SK-N-MC (cell line): Measurements from ENCODE around the gene ANP32B.

Experiments used
- DNase-seq: peaks from one replicate; pipeline ENCODE4 v3.0.0-alpha.2; 2011; ENCODE audit warnings: low read depth, low spot score
- H3K27ac ChIP-seq: fragments of 200-600 bp; sonication (generic); 2 replicates; pipeline ENCODE4 v1.5.1; 2016; ENCODE audit warnings: mixed run types
- H3K36me3 ChIP-seq: fragments of 200-600 bp; sonication (generic); 2 replicates; pipeline ENCODE4 v1.6.1; 2017; ENCODE audit warnings: antibody characterized with exemption, low read length, mixed read lengths; ENCODE audit not compliant: insufficient read depth
- H3K4me3 ChIP-seq: fragments of 200-600 bp; sonication (generic); 2 replicates; pipeline ENCODE4 v1.5.1; 2016
- H3K9ac ChIP-seq: fragments of 200-600 bp; sonication (generic); 2 replicates; pipeline ENCODE4 v1.8.0; 2017; ENCODE audit warnings: mixed run types, mixed read lengths; ENCODE audit not compliant: insufficient read length
- H3K9me3 ChIP-seq: fragments of 200-600 bp; sonication (generic); 2 replicates; pipeline ENCODE4 v1.6.1; 2017; ENCODE audit warnings: low read depth, mild to moderate bottlenecking, antibody characterized with exemption, low read length, moderate library complexity, mixed read lengths
- EZH2 ChIP-seq: fragments of 200-600 bp; sonication (generic); IDR thresholded peaks from one replicate; pipeline ENCODE4 v1.6.1; 2017; ENCODE audit warnings: antibody characterized with exemption
- FOXP2 ChIP-seq: optimal IDR thresholded peaks from 2 replicates; pipeline ENCODE3; 2011; ENCODE audit warnings: mild to moderate bottlenecking, moderate library complexity; ENCODE audit not compliant: insufficient read depth; ENCODE audit errors: extremely low read length, control extremely low read depth
- POLR2AphosphoS5 ChIP-seq: IDR thresholded peaks from 2 replicates; pipeline ENCODE4 v1.6.1; 2012; ENCODE audit warnings: mild to moderate bottlenecking, low read depth, low read length, borderline replicate concordance

The ANP32B gene

DNA sequence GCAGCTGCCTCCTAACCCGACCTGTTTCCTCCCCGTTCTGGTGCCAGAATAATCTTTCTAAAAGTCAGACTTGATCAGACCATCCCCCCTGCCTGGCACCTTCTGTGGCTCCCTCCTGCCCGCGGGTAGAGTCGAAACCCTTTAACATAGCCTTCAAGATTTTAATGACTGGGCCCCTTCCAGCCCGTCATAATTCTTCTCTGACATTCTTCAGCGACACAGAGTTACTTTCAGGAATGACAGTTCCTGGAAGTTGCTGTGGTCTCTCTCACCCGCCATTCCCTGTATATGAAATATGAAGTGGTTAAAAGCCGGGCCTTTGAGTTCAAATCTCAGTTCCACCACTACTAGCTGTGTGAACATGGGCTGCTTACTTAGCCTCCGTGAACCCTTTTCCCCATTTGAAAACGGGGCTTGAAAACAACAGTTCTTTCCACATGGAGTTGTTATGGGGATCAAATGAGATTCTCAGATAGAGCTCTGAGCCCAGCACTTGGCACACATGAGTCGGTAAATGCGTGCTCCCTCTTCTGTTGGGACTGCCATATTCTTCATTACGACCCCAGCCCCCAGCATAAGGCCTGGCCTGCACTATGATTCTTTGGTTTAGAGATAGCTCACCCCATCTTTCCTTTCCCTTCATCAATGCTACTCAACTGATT is 74.1 kb downstream of the ANP32B start:
- H3K27ac ChIP-seq = no peak overlapping the region

GRCh38 chr9:98062161-98062560 is 79.0 kb downstream of the ANP32B start:
- H3K36me3 ChIP-seq = peaks cover 9% of the 10 kb centered on the region
- TF ChIP-seq EZH2 (no peak), POLR2AphosphoS5 (no peak), FOXP2 (no peak)
- no peak for DNase-seq
- no peak overlapping the region for H3K9ac ChIP-seq
- no peak overlapping the region for H3K27ac ChIP-seq
- no peaks in the 10 kb centered on the region for H3K9me3 ChIP-seq
- H3K4me3 ChIP-seq = no peak overlapping the region

More for the DNA sequence above, 74.1 kb downstream of the ANP32B start:
- Histone ChIP-seq H3K36me3 (0 out of 2 replicates have a peak, but pooled peaks cover 3% of the 10 kb centered on the region), H3K9ac (peak overlapping the region; percentile 63), H3K4me3 (peak overlapping the region; percentile 90), H3K9me3 (no peaks in the 10 kb centered on the region)
- DNase-seq = no peak
- TF ChIP-seq EZH2 (no peak), FOXP2 (no peak), POLR2AphosphoS5 (no peak)

GRCh38 chr9:98064623-98065392 is 81.7 kb downstream of the ANP32B start:
- no peak overlapping the region for H3K9ac ChIP-seq
- no peaks in the 10 kb centered on the region for H3K9me3 ChIP-seq
- no peak for DNase-seq
- peaks cover 9% of the 10 kb centered on the region for H3K36me3 ChIP-seq
- H3K27ac ChIP-seq = no peak overlapping the region
- H3K4me3 ChIP-seq = no peak overlapping the region
- no peak for TF ChIP-seq EZH2
- TF ChIP-seq POLR2AphosphoS5 = no peak
- TF ChIP-seq FOXP2 = no peak
